ENCODE data around the gene ETV5. TPM values are rescaled to one million over a fixed set of nuclear protein-coding genes. Genes with fewer than 3 reads are reported as not detected.
A peak's percentile ranks its signal among the peaks of the same experiment; 100 is the strongest.

ETV5 gene
- 1 to 10 TPM in 1 of 2 experiments, under 1 TPM in 1; 0.74 to 1.3 TPM for total RNA-seq

DNA sequence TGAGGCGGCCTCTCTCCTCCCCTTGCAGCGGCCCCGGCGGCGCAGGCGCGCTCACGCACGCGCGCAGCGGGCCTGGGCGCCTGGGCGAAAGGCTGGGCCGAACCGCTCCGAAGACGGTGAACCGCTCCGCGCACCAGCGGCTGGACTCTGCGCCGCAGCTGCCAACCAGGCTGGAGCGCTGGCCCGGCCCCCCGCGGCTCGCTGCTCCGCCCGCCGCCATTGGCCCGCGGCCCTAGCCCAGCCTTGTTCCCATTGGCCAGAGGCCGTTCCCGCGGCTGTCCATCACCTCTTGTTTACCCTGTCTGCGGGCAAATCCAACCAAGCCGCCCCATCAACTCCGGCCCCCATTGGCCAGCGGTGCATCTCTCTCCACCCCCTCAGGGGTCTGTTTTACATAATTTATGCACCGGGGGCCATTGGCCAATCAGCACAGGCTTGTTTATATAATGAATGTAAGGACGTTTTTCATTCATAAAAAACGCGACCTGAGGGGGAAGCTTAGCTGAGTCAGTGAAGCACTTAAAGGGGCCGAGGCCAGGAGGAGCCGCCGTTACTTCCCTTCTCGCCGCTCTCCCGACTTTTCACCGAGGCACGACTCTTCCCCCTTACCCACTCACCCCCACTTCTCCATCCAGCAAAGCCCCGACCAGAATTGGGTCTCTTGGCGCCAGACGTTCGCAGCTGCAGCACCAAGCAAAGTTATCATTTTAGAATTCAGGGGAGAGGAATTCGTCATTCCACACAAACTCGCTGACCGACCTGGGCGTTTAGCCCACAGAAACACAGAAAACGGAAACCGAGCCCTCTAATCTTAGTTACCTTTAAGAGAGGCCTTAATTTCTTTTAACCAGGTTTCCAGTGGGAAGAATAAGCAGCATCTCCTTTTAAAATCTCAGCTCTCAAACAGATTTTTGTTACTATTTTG is at the start of gene ETV5:
ETV5 (minus strand) TSS at position 149 of the 925 bp plus-strand sequence. CDS start 3,221 bp downstream, outside the sequence.
- no peak within 1 kb of the TSS for H3K27ac Mint-ChIP-seq
- ChIA-PET CTCF (interaction anchor here (1.4 to 2.2 kb wide), 2 partner anchors 166 to 431 kb away, joined by 4 to 6 read pairs; no protein-coding TSS in a partner anchor), POLR2A (interaction anchor here (1.2 to 1.4 kb wide), 2 partner anchors 171 to 461 kb away, joined by 3 to 8 read pairs; partner anchors contain the start of genes DNAJB11 and TRA2B)

DNA sequence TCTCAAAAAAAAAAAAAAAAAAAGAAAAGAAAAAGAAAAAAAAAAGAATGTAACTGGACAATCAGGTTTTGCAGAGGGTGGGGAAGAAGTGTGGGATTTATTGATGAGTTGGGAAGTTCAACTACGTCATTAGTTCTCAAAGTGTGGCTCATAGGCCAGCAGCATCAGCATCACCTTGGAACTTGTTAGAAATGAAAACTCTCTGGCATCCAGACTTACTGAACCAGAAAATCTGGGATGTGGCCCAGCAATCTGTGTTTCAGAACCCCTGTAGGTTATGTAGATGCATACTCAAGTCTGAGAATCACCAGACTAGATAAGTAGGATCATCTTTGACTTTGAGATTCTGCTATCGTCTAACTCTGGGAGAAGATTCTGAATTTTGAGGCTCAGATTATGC is 45.8 kb upstream of the ETV5 start:
- POLR2A ChIA-PET: no interaction called here
- Mint-ChIP-seq H3K4me1 (ENCODE audit: low read depth) (peaks cover 13% of the 10 kb centered on the region), H3K4me3 (no peak overlapping the region), H3K27me3 (peaks cover 39% of the 10 kb centered on the region), H3K36me3 (no peaks in the 10 kb centered on the region), H3K27ac (no peak overlapping the region), H3K9me3 (no peaks in the 10 kb centered on the region)
- no peak for DNase-seq
- CTCF ChIA-PET: no interaction called here
- intact Hi-C loops (cut with micrococcal nuclease): no loop called here

More for the DNA sequence above, at the start of gene ETV5:
- intact Hi-C loops (cut with micrococcal nuclease): loop anchor here (1.0 to 5.0 kb wide), 9 partner anchors 42 to 643 kb away; partner anchors contain the start of gene TRA2B
- H3K4me1 Mint-ChIP-seq (ENCODE audit: low read depth): peaks cover 42% of the 10 kb centered on the region
- H3K36me3 Mint-ChIP-seq: no peaks in the 10 kb centered on the region
- H3K4me3 Mint-ChIP-seq: peak within 1 kb of the TSS; percentile 67
- peaks cover 77% of the 10 kb centered on the region for H3K27me3 Mint-ChIP-seq
- peak; percentile 96 for DNase-seq
- no peaks in the 10 kb centered on the region for H3K9me3 Mint-ChIP-seq

GRCh38 chr3:186152889-186153292 is 44.0 kb upstream of the ETV5 start:
- ChIA-PET CTCF (interaction anchor here (1.0 kb wide), 1 partner anchor 209 kb away, joined by 4 read pairs; no protein-coding TSS in a partner anchor), POLR2A (no interaction called here)
- no peak for DNase-seq
- no peak overlapping the region for H3K27ac Mint-ChIP-seq
- intact Hi-C loops (cut with micrococcal nuclease): no loop called here
- H3K36me3 Mint-ChIP-seq: no peaks in the 10 kb centered on the region
- H3K27me3 Mint-ChIP-seq: peaks cover 44% of the 10 kb centered on the region
- H3K4me3 Mint-ChIP-seq: no peak overlapping the region
- peaks cover 13% of the 10 kb centered on the region for H3K4me1 Mint-ChIP-seq (ENCODE audit: low read depth)
- H3K9me3 Mint-ChIP-seq: no peaks in the 10 kb centered on the region

DNA sequence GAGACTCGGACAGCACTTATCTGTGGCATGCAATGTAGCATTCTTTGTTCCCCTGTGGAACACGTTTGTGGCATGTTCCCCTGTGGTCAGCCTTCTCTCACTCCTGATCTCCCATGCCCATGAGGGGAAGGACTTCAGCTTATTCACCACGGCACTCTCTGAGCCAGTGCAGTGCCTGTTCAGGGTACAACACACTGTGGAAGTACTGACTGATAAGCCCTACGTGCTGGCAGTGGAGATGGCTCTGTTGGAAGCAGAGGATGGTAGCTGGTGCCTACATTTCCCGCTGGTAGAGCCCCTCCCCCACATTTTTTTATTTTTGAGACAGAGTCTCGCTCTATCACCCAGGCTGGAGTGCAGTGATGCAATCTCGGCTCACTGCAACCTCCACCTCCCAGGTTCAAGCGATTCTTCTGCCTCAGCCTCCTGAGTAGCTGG is 43.5 kb upstream of the ETV5 start:
- no peaks in the 10 kb centered on the region for H3K9me3 Mint-ChIP-seq
- CTCF ChIA-PET: interaction anchor here (1.0 kb wide), 1 partner anchor 209 kb away, joined by 4 read pairs; no protein-coding TSS in a partner anchor
- POLR2A ChIA-PET: no interaction called here
- peaks cover 13% of the 10 kb centered on the region for H3K4me1 Mint-ChIP-seq (ENCODE audit: low read depth)
- DNase-seq: no peak
- H3K4me3 Mint-ChIP-seq: no peak overlapping the region
- no peak overlapping the region for H3K27ac Mint-ChIP-seq
- peaks cover 41% of the 10 kb centered on the region for H3K27me3 Mint-ChIP-seq
- intact Hi-C loops (cut with micrococcal nuclease): no loop called here
- H3K36me3 Mint-ChIP-seq: no peaks in the 10 kb centered on the region

DNA sequence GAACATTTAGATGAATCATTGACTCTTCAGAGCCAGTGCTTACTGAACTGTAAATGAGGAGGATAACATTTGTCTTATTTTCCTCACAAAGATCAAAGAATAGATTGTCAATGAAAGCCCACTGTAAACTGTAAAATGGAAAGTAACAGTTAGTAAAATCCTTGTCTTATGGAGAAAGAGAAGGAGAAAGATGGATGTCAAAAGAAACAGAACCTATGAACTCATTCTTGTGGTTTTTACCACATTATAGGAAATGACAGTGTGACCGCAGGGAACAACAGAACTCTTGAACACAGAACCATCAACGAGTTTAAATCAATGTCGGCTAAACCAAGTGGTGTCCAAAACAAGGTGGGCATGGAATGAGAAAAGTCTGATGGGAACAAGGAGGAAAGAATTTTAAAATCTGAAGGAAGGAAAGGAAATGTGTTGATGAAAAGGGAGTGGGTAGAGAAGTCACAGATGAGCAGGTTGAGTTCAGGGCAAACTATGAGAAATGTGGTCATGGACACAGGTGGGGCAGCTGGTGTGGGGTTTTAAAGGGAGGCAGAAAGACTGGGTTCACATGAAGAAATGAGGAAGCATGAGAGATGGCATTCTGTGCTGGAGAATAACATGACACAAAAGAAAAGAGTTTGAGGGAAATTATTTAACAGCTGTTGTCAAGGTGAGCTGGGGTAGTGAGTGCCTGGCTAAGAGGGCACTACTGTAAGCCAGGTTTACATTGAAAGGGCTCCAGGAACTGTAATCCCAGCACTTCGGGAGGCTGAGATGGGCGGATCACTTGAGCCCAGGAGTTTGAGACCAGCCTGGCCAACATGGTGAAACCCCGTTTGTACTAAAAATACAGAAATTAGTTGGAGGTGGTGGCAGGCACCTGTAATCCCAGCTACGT is 42.4 kb upstream of the ETV5 start:
- no peak for DNase-seq
- H3K9me3 Mint-ChIP-seq: no peaks in the 10 kb centered on the region
- H3K4me1 Mint-ChIP-seq (ENCODE audit: low read depth): peaks cover 13% of the 10 kb centered on the region
- H3K4me3 Mint-ChIP-seq: no peak overlapping the region
- CTCF ChIA-PET: no interaction called here
- intact Hi-C loops (cut with micrococcal nuclease): loop anchor here (1.0 kb wide), 1 partner anchor 42 kb away; the partner anchor contains the start of gene ETV5
- peaks cover 43% of the 10 kb centered on the region for H3K27me3 Mint-ChIP-seq
- H3K27ac Mint-ChIP-seq: no peak overlapping the region
- POLR2A ChIA-PET: no interaction called here
- H3K36me3 Mint-ChIP-seq: no peaks in the 10 kb centered on the region

GRCh38 chr3:186150041-186150830 is 41.3 kb upstream of the ETV5 start:
- no peaks in the 10 kb centered on the region for H3K36me3 Mint-ChIP-seq
- POLR2A ChIA-PET: no interaction called here
- intact Hi-C loops (cut with micrococcal nuclease): no loop called here
- peaks cover 13% of the 10 kb centered on the region for H3K4me1 Mint-ChIP-seq (ENCODE audit: low read depth)
- no peaks in the 10 kb centered on the region for H3K9me3 Mint-ChIP-seq
- CTCF ChIA-PET: no interaction called here
- no peak overlapping the region for H3K27ac Mint-ChIP-seq
- H3K27me3 Mint-ChIP-seq: peaks cover 43% of the 10 kb centered on the region
- no peak overlapping the region for H3K4me3 Mint-ChIP-seq
- no peak for DNase-seq

GRCh38 chr3:186149319-186149960 is 40.6 kb upstream of the ETV5 start:
- intact Hi-C loops (cut with micrococcal nuclease): no loop called here
- no peaks in the 10 kb centered on the region for H3K9me3 Mint-ChIP-seq
- H3K36me3 Mint-ChIP-seq: no peaks in the 10 kb centered on the region
- H3K27ac Mint-ChIP-seq: no peak overlapping the region
- ChIA-PET POLR2A (no interaction called here), CTCF (no interaction called here)
- no peak overlapping the region for H3K4me3 Mint-ChIP-seq
- peaks cover 13% of the 10 kb centered on the region for H3K4me1 Mint-ChIP-seq (ENCODE audit: low read depth)
- peaks cover 46% of the 10 kb centered on the region for H3K27me3 Mint-ChIP-seq
- no peak for DNase-seq

- Mint-ChIP-seq H3K4me3 (no peak overlapping the region), H3K36me3 (no peaks in the 10 kb centered on the region), H3K27me3 (peaks cover 25% of the 10 kb centered on the region), H3K4me1 (ENCODE audit: low read depth) (no peaks in the 10 kb centered on the region), H3K9me3 (no peaks in the 10 kb centered on the region), H3K27ac (no peak overlapping the region)
- ChIA-PET POLR2A (no interaction called here), CTCF (no interaction called here)
- intact Hi-C loops (cut with micrococcal nuclease): no loop called here
- no peak for DNase-seq
Measured at GRCh38 chr3:186144257-186144656, 35.4 kb upstream of the ETV5 start.

GRCh38 chr3:186143250-186143649 is 34.4 kb upstream of the ETV5 start:
- POLR2A ChIA-PET: no interaction called here
- Mint-ChIP-seq H3K9me3 (no peaks in the 10 kb centered on the region), H3K36me3 (no peaks in the 10 kb centered on the region), H3K27me3 (peaks cover 26% of the 10 kb centered on the region), H3K4me1 (ENCODE audit: low read depth) (no peaks in the 10 kb centered on the region), H3K27ac (no peak overlapping the region), H3K4me3 (no peak overlapping the region)
- DNase-seq: no peak
- intact Hi-C loops (cut with micrococcal nuclease): no loop called here
- CTCF ChIA-PET: no interaction called here

- H3K4me3 Mint-ChIP-seq: no peak overlapping the region
- H3K27me3 Mint-ChIP-seq: peaks cover 26% of the 10 kb centered on the region
- no peaks in the 10 kb centered on the region for H3K9me3 Mint-ChIP-seq
- ChIA-PET POLR2A (no interaction called here), CTCF (no interaction called here)
- H3K36me3 Mint-ChIP-seq: no peaks in the 10 kb centered on the region
- H3K27ac Mint-ChIP-seq: no peak overlapping the region
- DNase-seq: no peak
- no peaks in the 10 kb centered on the region for H3K4me1 Mint-ChIP-seq (ENCODE audit: low read depth)
- intact Hi-C loops (cut with micrococcal nuclease): no loop called here
Measured at GRCh38 chr3:186142393-186142932, 33.6 kb upstream of the ETV5 start.

DNA sequence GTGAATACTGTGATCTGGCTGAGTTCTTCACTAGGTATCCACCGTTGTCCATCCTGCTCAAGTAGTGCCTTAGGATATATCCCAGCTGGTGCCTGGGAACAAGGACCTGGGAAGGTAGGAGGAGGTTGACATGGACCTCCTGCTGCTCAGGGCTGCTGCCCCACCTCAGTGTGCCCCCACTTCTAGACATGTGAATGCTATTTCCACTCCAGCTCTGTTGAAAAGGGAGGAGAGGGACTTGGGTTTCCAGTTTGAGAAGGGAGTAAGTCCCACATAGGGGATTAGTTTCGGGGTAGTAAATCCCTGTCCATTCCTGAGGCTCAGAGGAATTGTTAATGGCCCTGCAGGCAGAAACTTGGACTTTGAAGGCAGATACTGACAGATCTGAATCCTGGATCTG is 32.9 kb upstream of the ETV5 start:
- Mint-ChIP-seq H3K9me3 (no peaks in the 10 kb centered on the region), H3K27me3 (peaks cover 24% of the 10 kb centered on the region), H3K36me3 (no peaks in the 10 kb centered on the region), H3K4me3 (no peak overlapping the region), H3K4me1 (ENCODE audit: low read depth) (no peaks in the 10 kb centered on the region), H3K27ac (no peak overlapping the region)
- CTCF ChIA-PET: no interaction called here
- no peak for DNase-seq
- intact Hi-C loops (cut with micrococcal nuclease): no loop called here
- POLR2A ChIA-PET: no interaction called here

Measured in activated CD4-positive, alpha-beta memory T cell treated with anti-CD3 and anti-CD28 coated beads for 36 hours (primary cell).